ENCODE measurements around the gene COL4A4. TPM values are rescaled to one million over a fixed set of nuclear protein-coding genes. Genes with fewer than 3 reads are reported as not detected.

COL4A4 gene
- total and polyA plus RNA-seq, 2 donors (not counting 1 experiment from before 2014, with no cell fraction given) = 6.2 to 30.2 TPM

DNA sequence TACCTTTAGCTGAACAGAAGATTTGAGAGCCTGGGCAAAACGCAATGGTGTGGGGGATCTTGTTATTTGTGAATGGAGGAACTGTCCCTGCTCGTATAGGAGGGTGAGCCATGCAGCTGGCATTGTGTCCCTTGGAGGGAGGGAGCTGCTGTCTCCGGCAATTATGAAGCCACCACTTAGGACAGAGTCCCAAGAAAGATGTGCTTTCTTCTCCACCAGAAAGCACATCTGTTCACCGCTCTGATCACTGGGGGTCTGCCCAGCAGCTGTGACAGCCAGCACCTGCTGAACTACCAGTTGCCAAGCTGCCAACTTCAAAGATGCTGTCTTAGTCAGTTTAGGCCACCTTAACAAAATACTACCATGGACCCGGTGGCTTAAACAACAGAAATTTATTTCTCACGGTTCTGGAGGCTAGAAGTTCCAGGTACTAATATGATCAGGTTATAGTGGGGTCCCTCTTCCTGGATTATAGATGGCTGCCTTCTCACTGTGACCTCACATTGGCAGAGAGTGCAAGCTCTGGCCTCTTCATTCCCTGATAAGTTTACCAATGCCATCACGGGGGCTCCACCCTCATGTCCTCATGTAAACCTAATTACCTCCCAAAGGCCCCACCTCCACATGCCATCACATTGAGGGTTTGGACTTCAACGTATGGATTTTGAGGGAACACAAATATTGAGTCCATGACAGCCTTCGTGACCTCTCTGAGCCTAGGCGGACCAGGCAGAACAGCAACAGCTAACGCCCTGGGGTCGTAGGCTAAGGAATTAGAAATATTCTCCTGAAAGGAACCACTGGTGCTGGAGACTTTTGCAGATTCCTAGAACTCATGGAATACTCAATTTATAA lies 179.9 kb downstream of the COL4A4 start:
- POLR2A ChIA-PET = interaction anchor here (0.6 to 1.8 kb wide), 3 partner anchors 149 to 1096 kb away, joined by 4 to 11 read pairs (median 8); partner anchors contain the start of gene RHBDD1
- Histone ChIP-seq H3K36me3 (replicated peaks in 1 of 2; ENCODE audit: control extremely low read depth in 1 of 2, control insufficient read depth in 1 of 2, extremely low read depth in 1 of 2, insufficient read depth in 2 of 2, low read length in 1 of 2) (peaks cover 2 to 18% of the 10 kb centered on the region in 2 experiments), H3K9ac (ENCODE audit: low read length) (peak overlapping the region; percentile 19), H3K4me1 (ENCODE audit: control insufficient read depth in 2 of 2, insufficient read depth in 2 of 2, low read length in 2 of 2) (peaks cover 18 to 20% of the 10 kb centered on the region in 2 donors), H2AFZ (ENCODE audit: insufficient read depth, low read depth, low read length, poor library complexity, severe bottlenecking) (no peak overlapping the region), H3K79me2 (ENCODE audit: control insufficient read depth, insufficient read depth, low read length) (no peaks in the 10 kb centered on the region), H3K4me2 (replicated peaks; ENCODE audit: low read depth, low read length, poor library complexity, severe bottlenecking) (peak overlapping the region; percentile 47), H3K4me3 (ENCODE audit: control extremely low read depth in 1 of 5, extremely low read depth in 1 of 5, insufficient read depth in 1 of 5, low read depth in 2 of 5, low read length in 4 of 5) (no peak overlapping the region), H3K27me3 (replicated peaks in 1 of 4; ENCODE audit: control extremely low read depth in 1 of 4, control insufficient read depth in 3 of 4, insufficient read depth in 4 of 4, low read length in 3 of 4) (no peaks in the 10 kb centered on the region), H4K20me1 (ENCODE audit: control insufficient read depth, insufficient read depth, low read length, poor library complexity, severe bottlenecking) (peaks cover 11% of the 10 kb centered on the region), H3K27ac (ENCODE audit: low read length in 2 of 2) (peak overlapping the region; percentile 50 to 80), H3K9me3 (ENCODE audit: control extremely low read depth in 1 of 3, control insufficient read depth in 2 of 3, insufficient read depth in 1 of 3, low read length in 2 of 3) (no peaks in the 10 kb centered on the region)
- peaks cover 28% of the 10 kb centered on the region for H3K4me1 Mint-ChIP-seq
- peak overlapping the region; percentile 86 for H3K27ac Mint-ChIP-seq
- 81% methylated on average over 9 of the region's 12 CpGs for WGBS (ENCODE audit: insufficient coverage)
- no peak for DNase-seq
- TF ChIP-seq, protein P1, sequence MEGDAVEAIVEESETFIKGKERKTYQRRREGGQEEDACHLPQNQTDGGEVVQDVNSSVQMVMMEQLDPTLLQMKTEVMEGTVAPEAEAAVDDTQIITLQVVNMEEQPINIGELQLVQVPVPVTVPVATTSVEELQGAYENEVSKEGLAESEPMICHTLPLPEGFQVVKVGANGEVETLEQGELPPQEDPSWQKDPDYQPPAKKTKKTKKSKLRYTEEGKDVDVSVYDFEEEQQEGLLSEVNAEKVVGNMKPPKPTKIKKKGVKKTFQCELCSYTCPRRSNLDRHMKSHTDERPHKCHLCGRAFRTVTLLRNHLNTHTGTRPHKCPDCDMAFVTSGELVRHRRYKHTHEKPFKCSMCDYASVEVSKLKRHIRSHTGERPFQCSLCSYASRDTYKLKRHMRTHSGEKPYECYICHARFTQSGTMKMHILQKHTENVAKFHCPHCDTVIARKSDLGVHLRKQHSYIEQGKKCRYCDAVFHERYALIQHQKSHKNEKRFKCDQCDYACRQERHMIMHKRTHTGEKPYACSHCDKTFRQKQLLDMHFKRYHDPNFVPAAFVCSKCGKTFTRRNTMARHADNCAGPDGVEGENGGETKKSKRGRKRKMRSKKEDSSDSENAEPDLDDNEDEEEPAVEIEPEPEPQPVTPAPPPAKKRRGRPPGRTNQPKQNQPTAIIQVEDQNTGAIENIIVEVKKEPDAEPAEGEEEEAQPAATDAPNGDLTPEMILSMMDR (IDR thresholded peaks at IDR 0.05) = no peak
- no peak for TF ChIP-seq EZH2 (IDR thresholded peaks at IDR 0.05; ENCODE audit: borderline replicate concordance, insufficient read depth, low read depth, low read length, poor library complexity, severe bottlenecking)
- H3K27me3 Mint-ChIP-seq = no peaks in the 10 kb centered on the region
- CTCF ChIA-PET = interaction anchor here (0.6 to 4.1 kb wide), 13 partner anchors 75 to 1323 kb away, joined by 3 to 70 read pairs (median 4); partner anchors contain the start of gene IRS1
- no peak for ATAC-seq (ENCODE audit: low read depth)
- intact Hi-C loops (cut with micrococcal nuclease) = loop anchor here (2.0 kb wide), 2 partner anchors 77 to 561 kb away; no protein-coding TSS in a partner anchor
- no peaks in the 10 kb centered on the region for H3K9me3 Mint-ChIP-seq (ENCODE audit: insufficient read depth)
- H3K4me3 Mint-ChIP-seq = no peak overlapping the region

Measured in B cell (primary cell).